HCT116 (cell line): ENCODE measurements around the gene GSTT4. TPM values are rescaled to one million over a fixed set of nuclear protein-coding genes. Genes with fewer than 3 reads are reported as not detected.

Experiments used
- ATAC-seq: fragments of 200-7000 bp; cut with Tn5 transposase; 2 replicates; pipeline ENCODE4 v1.9.1; 2020; ENCODE audit warnings: mild to moderate bottlenecking, moderate library complexity
- BruUV-seq: library from RNA; stranded (reverse); fragments of 400-500 nt; replicated peaks from 2 replicates; lab custom pipeline; 2021; lab: Mats Ljungman, UMichigan
- CTCF ChIA-PET: fragments of 300-600 bp; sonication (Branson Sonifier 250); formaldehyde crosslinking; loops from one replicate; lab custom pipeline; 2021; ENCODE audit warnings: antibody characterized with exemption; lab: Charles Lee
- POLR2A ChIA-PET: fragments of 300-600, 350-600 bp; sonication (Branson Sonifier 250); formaldehyde crosslinking; loops from one replicate; lab custom pipeline; 2021; ENCODE audit warnings: antibody characterized with exemption; lab: Charles Lee
- RAD21 ChIA-PET, 2 experiments: fragments of 300-600 bp; sonication (Branson Sonifier 250); formaldehyde crosslinking; loops; one replicate each; lab custom pipeline; 2023; ENCODE audit warnings: low total read pairs in 2 of 2; ENCODE audit not compliant: uncharacterized antibody in 2 of 2, unreplicated experiment in 2 of 2, low non-redundant PET in 1 of 2; lab: Charles Lee
- DNase-seq: peaks from one replicate; pipeline ENCODE4 v3.0.0-alpha.2; 2010; ENCODE audit warnings: low read depth, low spot score
- H2AFZ ChIP-seq: fragments of 200-600 bp; shearing (Covaris generic), sonication (generic); 2 replicates; pipeline ENCODE4 v1.6.1; 2017; ENCODE audit warnings: low read depth, mixed run types, mixed read lengths, antibody characterized with exemption, low read length; ENCODE audit not compliant: poor library complexity, severe bottlenecking
- H3K27ac ChIP-seq: 2 replicates; pipeline ENCODE4 v1.5.1; 2012; ENCODE audit warnings: low read depth, low read length
- H3K27me3 ChIP-seq: fragments of 200-600 bp; sonication (generic); 2 replicates; pipeline ENCODE4 v1.6.1; 2016; ENCODE audit warnings: mixed run types, low read length, mixed read lengths; ENCODE audit not compliant: insufficient read depth
- H3K36me3 ChIP-seq, 2 experiments: fragments of 200-500 bp in 1 of 2; fragments of 200-600 bp in 1 of 2; sonication (Bioruptor generic) in 1 of 2; sonication (generic) in 1 of 2; 2 replicates each; pipeline versions ENCODE4 v1.5.1 to v1.6.1; 2014 to 2016; ENCODE audit warnings: low read length in 2 of 2, inconsistent platforms in 1 of 2, mixed read lengths in 1 of 2, mixed run types in 1 of 2; ENCODE audit not compliant: insufficient read depth in 2 of 2, control insufficient read depth in 1 of 2
- H3K4me1 ChIP-seq, 2 experiments: fragments of 200-600 bp in 1 of 2; sonication (generic) in 1 of 2; 2 replicates each; pipeline versions ENCODE4 v1.5.1 to v1.6.1; 2012 to 2017; ENCODE audit warnings: low read length in 2 of 2, inconsistent platforms in 1 of 2, mild to moderate bottlenecking in 1 of 2, mixed read lengths in 1 of 2, mixed run types in 1 of 2, moderate library complexity in 1 of 2; ENCODE audit not compliant: insufficient read depth in 2 of 2, control insufficient read depth in 1 of 2
- H3K4me2 ChIP-seq: fragments of 200-600 bp; sonication (generic); 2 replicates; pipeline ENCODE4 v1.6.1; 2017; ENCODE audit warnings: mixed run types, low read length, mixed read lengths
- H3K4me3 ChIP-seq, 2 experiments: fragments of 200-600 bp in 1 of 2; sonication (generic) in 1 of 2; replicated peaks in 1 of 2; 2 replicates each; pipeline ENCODE4 v1.5.1; 2011 to 2016; ENCODE audit warnings: low read length in 2 of 2, control low read depth in 1 of 2, low read depth in 1 of 2, mild to moderate bottlenecking in 1 of 2, mixed read lengths in 1 of 2, mixed run types in 1 of 2
- H3K79me2 ChIP-seq: fragments of 200-600 bp; sonication (generic); 2 replicates; pipeline ENCODE4 v1.6.1; 2017; ENCODE audit warnings: mild to moderate bottlenecking, mixed run types, low read length, moderate library complexity, mixed read lengths; ENCODE audit not compliant: insufficient read depth
- H3K9ac ChIP-seq: fragments of 200-600 bp; sonication (generic); 2 replicates; pipeline ENCODE4 v1.6.1; 2016; ENCODE audit warnings: low read length, mixed read lengths
- H3K9me2 ChIP-seq: fragments of 200-600 bp; sonication (generic), shearing (Covaris generic); 2 replicates; pipeline ENCODE4 v1.6.1; 2017; ENCODE audit warnings: mixed run types, mild to moderate bottlenecking, moderate library complexity; ENCODE audit not compliant: insufficient read depth
- H3K9me3 ChIP-seq, 2 experiments: fragments of 200-500 bp in 1 of 2; fragments of 200-600 bp in 1 of 2; sonication (Bioruptor generic) in 1 of 2; sonication (generic) in 1 of 2; 2 replicates each; pipeline ENCODE4 v1.6.1; 2014 to 2017; ENCODE audit warnings: low read length in 2 of 2, mixed read lengths in 2 of 2, inconsistent platforms in 1 of 2, low read depth in 1 of 2, mild to moderate bottlenecking in 1 of 2, mixed run types in 1 of 2, moderate library complexity in 1 of 2; ENCODE audit not compliant: control insufficient read depth in 1 of 2, insufficient read depth in 1 of 2
- H4K20me1 ChIP-seq: fragments of 200-600 bp; sonication (generic), shearing (Covaris generic); 2 replicates; pipeline ENCODE4 v1.6.1; 2017; ENCODE audit warnings: mixed run types, mild to moderate bottlenecking, moderate library complexity; ENCODE audit not compliant: insufficient read depth
- ATF3 ChIP-seq: IDR thresholded peaks from 2 replicates; pipeline ENCODE4 v1.6.1; 2012
- CBX3 ChIP-seq: IDR thresholded peaks from 2 replicates; pipeline ENCODE4 v1.6.1; 2012; ENCODE audit warnings: low read depth
- CEBPB ChIP-seq: IDR thresholded peaks from 2 replicates; pipeline ENCODE4 v1.6.1; 2012; ENCODE audit warnings: low read depth
- EGR1 ChIP-seq: IDR thresholded peaks from 2 replicates; pipeline ENCODE4 v1.6.1; 2012; ENCODE audit warnings: low read depth
- ELF1 ChIP-seq: IDR thresholded peaks from 2 replicates; pipeline ENCODE4 v1.6.1; 2012; ENCODE audit warnings: low read depth, borderline replicate concordance
- EZH2 ChIP-seq: fragments of 200-600 bp; sonication (generic); IDR thresholded peaks from 2 replicates; pipeline ENCODE4 v1.6.1; 2017; ENCODE audit warnings: antibody characterized with exemption, mixed run types
- EZH2phosphoT487 ChIP-seq: fragments of 200-600 bp; IDR thresholded peaks from 2 replicates; pipeline ENCODE4 v1.6.1; 2018; ENCODE audit warnings: antibody characterized with exemption, borderline replicate concordance
- FOSL1 ChIP-seq: IDR thresholded peaks from 2 replicates; pipeline ENCODE4 v1.6.1; 2012; ENCODE audit warnings: low read depth
- JUND ChIP-seq: IDR thresholded peaks from 2 replicates; pipeline ENCODE4 v1.6.1; 2012
- POLR2AphosphoS5 ChIP-seq: IDR thresholded peaks from 2 replicates; pipeline ENCODE4 v1.6.1; 2011; ENCODE audit warnings: mild to moderate bottlenecking, low read depth, low read length, moderate library complexity
- RAD21 ChIP-seq: IDR thresholded peaks from 2 replicates; pipeline ENCODE4 v1.6.1; 2012; ENCODE audit warnings: low read depth, mild to moderate bottlenecking
- REST ChIP-seq: IDR thresholded peaks from 2 replicates; pipeline ENCODE4 v1.6.1; 2012; ENCODE audit warnings: low read depth
- SIN3A ChIP-seq: IDR thresholded peaks from 2 replicates; pipeline ENCODE4 v1.6.1; 2012; ENCODE audit warnings: low read depth
- TCF7L2 ChIP-seq: IDR thresholded peaks from 2 replicates; pipeline ENCODE4 v1.7.0; 2011; ENCODE audit warnings: borderline replicate concordance, inconsistent platforms; ENCODE audit not compliant: insufficient read depth, insufficient read length; ENCODE audit errors: extremely low read depth
- YY1 ChIP-seq: IDR thresholded peaks from 2 replicates; pipeline ENCODE4 v1.6.1; 2011; ENCODE audit warnings: low read length, low read depth, moderate library complexity, mild to moderate bottlenecking; ENCODE audit not compliant: insufficient replicate concordance; ENCODE audit errors: extremely low read depth
- ZFX ChIP-seq: fragments of 450-650 bp; IDR thresholded peaks from 2 replicates; pipeline ENCODE4 v1.6.1; 2017
- ZNF274 ChIP-seq: fragments of 200-500 bp; sonication (Bioruptor generic); IDR thresholded peaks from 2 replicates; pipeline ENCODE4 v1.6.1; 2014; ENCODE audit warnings: mild to moderate bottlenecking, low read depth, low read length, inconsistent platforms
- intact Hi-C: fragments of 100-400 bp; cut with micrococcal nuclease; formaldehyde crosslinking; loops from 2 replicates; pipeline ENCODE4 v1.10.0; 2022
- total RNA-seq: library from RNA; stranded (reverse); gene quantifications from one replicate; pipeline ENCODE4 v1.2.1, GENCODE V29; 2021; ENCODE audit not compliant: unreplicated experiment
- TF ChIP-seq, protein P1 (sequence below): IDR thresholded peaks from 2 replicates; pipeline ENCODE4 v1.6.1; 2012
- TF ChIP-seq, protein P2 (sequence below), 3 experiments: fragments of 200-600 bp in 1 of 3; sonication (generic) in 1 of 3; IDR thresholded peaks in 2 of 3; conservative IDR thresholded peaks in 1 of 3; 2 replicates each; pipeline ENCODE4 v1.5.1; 2012 to 2017; ENCODE audit warnings: low read depth in 2 of 3, low read length in 2 of 3, antibody characterized with exemption in 1 of 3, borderline replicate concordance in 1 of 3, control low read depth in 1 of 3, mild to moderate bottlenecking in 1 of 3, mixed read lengths in 1 of 3, mixed run types in 1 of 3, moderate library complexity in 1 of 3; ENCODE audit not compliant: insufficient read depth in 1 of 3

GSTT4 gene
- total RNA-seq, 1 experiment from 2014 or later, result not detected

DNA sequence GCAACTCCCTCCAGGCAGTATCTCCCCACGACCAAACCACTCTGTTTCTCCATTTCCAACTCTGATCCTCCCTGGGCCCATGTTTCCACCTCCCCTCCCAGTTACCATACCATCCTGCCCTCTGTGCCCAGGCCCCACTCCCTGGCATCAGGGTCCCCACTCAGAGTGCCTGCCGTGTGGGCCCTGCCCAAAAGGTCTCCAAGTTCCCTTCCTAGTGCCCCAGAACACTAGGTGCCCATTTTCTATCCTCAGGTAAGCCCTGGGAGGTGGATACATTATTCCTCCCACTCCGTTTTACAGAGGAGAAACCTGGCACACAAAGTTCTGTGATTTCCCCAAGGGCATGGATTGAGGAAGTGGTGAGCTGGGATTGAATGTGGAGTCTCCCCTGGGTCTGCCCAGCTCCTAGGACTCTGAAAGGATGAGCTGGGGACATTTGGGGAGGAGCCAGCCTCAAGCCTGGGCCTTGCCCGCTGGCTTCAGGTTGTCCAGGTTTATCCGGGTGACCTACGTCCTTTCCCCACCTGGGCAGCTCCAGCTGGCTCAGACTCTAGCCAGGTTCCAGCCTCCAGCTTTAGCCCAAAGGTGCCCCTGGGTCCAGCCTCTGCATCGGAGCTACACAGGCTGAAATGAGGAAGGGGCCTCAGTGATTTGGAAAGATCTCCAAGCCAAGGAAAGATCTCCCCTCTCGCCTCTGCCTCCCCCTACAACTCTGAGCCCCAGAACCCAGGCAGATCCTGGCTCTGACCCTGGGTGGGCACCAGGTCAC, 2.2 kb upstream of the GSTT4 start:
- H3K4me3 ChIP-seq, result no peak overlapping the region
- H3K9me3 ChIP-seq, result no peaks in the 10 kb centered on the region; a peak in 1 of 4 replicates
- H3K4me2 ChIP-seq, result no peak overlapping the region
- no peaks in the 10 kb centered on the region for H4K20me1 ChIP-seq
- no peak overlapping the region for H3K9ac ChIP-seq
- CTCF ChIA-PET, result no interaction called here
- peaks cover 11% of the 10 kb centered on the region for H3K79me2 ChIP-seq
- H3K27ac ChIP-seq, result no peak overlapping the region
- no peak for TF ChIP-seq POLR2AphosphoS5
- no peak for TF ChIP-seq TCF7L2
- no peak for TF ChIP-seq EZH2phosphoT487
- no peak for TF ChIP-seq FOSL1
- no peak for TF ChIP-seq CEBPB
- TF ChIP-seq YY1, result no peak
- no peak for TF ChIP-seq ELF1
- TF ChIP-seq EZH2, result no peak
- TF ChIP-seq RAD21, result no peak
- TF ChIP-seq ZFX, result no peak
- TF ChIP-seq JUND, result no peak
- TF ChIP-seq, protein P1, sequence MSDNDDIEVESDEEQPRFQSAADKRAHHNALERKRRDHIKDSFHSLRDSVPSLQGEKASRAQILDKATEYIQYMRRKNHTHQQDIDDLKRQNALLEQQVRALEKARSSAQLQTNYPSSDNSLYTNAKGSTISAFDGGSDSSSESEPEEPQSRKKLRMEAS, result no peak
- TF ChIP-seq, protein P2, sequence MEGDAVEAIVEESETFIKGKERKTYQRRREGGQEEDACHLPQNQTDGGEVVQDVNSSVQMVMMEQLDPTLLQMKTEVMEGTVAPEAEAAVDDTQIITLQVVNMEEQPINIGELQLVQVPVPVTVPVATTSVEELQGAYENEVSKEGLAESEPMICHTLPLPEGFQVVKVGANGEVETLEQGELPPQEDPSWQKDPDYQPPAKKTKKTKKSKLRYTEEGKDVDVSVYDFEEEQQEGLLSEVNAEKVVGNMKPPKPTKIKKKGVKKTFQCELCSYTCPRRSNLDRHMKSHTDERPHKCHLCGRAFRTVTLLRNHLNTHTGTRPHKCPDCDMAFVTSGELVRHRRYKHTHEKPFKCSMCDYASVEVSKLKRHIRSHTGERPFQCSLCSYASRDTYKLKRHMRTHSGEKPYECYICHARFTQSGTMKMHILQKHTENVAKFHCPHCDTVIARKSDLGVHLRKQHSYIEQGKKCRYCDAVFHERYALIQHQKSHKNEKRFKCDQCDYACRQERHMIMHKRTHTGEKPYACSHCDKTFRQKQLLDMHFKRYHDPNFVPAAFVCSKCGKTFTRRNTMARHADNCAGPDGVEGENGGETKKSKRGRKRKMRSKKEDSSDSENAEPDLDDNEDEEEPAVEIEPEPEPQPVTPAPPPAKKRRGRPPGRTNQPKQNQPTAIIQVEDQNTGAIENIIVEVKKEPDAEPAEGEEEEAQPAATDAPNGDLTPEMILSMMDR (IDR thresholded peaks at IDR 0.05 in 2 of 3, conservative IDR thresholded peaks at IDR 0.05 in 1 of 3; ENCODE audit: borderline replicate concordance in 1 of 3, insufficient read depth in 1 of 3, low read depth in 2 of 3, low read length in 2 of 3), result no peak
- no peak for TF ChIP-seq CBX3
- no peak for TF ChIP-seq REST
- TF ChIP-seq SIN3A, result no peak
- TF ChIP-seq ZNF274, result no peak
- TF ChIP-seq ATF3, result no peak
- TF ChIP-seq EGR1, result no peak
- TF ChIP-seq, all 23 proteins: peak for 0
- H3K27me3 ChIP-seq, result no peaks in the 10 kb centered on the region
- ChIA-PET POLR2A (no interaction called here), RAD21 (no interaction called here)
- H2AFZ ChIP-seq, result no peak overlapping the region
- ATAC-seq (no peak), DNase-seq (no peak)
- no peaks in the 10 kb centered on the region for H3K9me2 ChIP-seq
- intact Hi-C loops, result loop anchor here (5.0 kb wide), 1 partner anchor 760 kb away; no protein-coding TSS in a partner anchor
- H3K4me1 ChIP-seq, result peaks cover 5 to 6% of the 10 kb centered on the region in 2 experiments; a peak in 3 of 4 replicates
- no TSS peak for BruUV-seq
- no peaks in the 10 kb centered on the region for H3K36me3 ChIP-seq
